22Rv1 (cell line): ENCODE data around the gene HOXB13.

Experiments
- ZFX ChIP-seq: fragments of 450-650 bp; IDR thresholded peaks from 2 replicates; pipeline ENCODE4 v1.6.1; 2017; ENCODE audit warnings: antibody characterized with exemption, borderline replicate concordance
- TF ChIP-seq, protein P1 (sequence below): fragments of 450-650 bp; IDR thresholded peaks from 2 replicates; pipeline ENCODE4 v1.5.1; 2017; ENCODE audit warnings: mild to moderate bottlenecking

DNA sequence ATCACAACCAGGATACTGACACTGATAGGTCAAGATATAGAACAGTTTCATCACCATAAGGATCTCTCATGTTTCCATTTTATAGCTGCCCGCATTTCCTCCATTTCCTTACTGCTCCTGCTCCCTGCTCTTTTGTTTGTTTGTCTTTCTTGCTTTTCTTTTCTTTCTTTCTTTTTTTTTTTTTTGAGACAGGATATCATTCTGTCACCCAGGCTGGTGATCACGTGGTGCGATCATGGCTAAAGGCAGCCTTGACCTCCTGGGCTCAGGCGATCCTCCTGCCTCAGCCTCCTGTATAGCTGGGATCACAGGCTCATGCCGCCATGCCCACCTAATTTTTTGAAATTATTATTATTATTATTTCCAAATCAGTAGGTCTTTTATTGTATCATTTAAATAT is 37.9 kb downstream of the HOXB13 start:
- TF ChIP-seq, protein P1, sequence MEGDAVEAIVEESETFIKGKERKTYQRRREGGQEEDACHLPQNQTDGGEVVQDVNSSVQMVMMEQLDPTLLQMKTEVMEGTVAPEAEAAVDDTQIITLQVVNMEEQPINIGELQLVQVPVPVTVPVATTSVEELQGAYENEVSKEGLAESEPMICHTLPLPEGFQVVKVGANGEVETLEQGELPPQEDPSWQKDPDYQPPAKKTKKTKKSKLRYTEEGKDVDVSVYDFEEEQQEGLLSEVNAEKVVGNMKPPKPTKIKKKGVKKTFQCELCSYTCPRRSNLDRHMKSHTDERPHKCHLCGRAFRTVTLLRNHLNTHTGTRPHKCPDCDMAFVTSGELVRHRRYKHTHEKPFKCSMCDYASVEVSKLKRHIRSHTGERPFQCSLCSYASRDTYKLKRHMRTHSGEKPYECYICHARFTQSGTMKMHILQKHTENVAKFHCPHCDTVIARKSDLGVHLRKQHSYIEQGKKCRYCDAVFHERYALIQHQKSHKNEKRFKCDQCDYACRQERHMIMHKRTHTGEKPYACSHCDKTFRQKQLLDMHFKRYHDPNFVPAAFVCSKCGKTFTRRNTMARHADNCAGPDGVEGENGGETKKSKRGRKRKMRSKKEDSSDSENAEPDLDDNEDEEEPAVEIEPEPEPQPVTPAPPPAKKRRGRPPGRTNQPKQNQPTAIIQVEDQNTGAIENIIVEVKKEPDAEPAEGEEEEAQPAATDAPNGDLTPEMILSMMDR = no peak
- TF ChIP-seq ZFX = no peak
